ENCODE measurements around the gene ALAS2. TPM values are rescaled to one million over a fixed set of nuclear protein-coding genes. Genes with fewer than 3 reads are reported as not detected.
A peak's percentile ranks its signal among the peaks of the same experiment; 100 is the strongest.
"Not testable (repeated sequence)": the region's sequence is repeated elsewhere in the genome, so short reads cannot be mapped to it uniquely, and the experiment has no call there.

The ALAS2 gene
- total RNA-seq = 4.3 and 6.8 TPM in 2 replicates
- 1.6 and 5.1 TPM in 2 replicates for polyA plus RNA-seq

GRCh38 chrX:55030271-55031205 is at the start of gene ALAS2:
TSS of gene ALAS2 (minus strand) at chrX:55030977. CDS start at chrX:55026000, 4,977 bp downstream.
- H3K27ac ChIP-seq = peak within 1 kb of the TSS; percentile 45
- no peaks in the 10 kb centered on the region for H3K9me3 ChIP-seq (ENCODE audit: low read depth)
- no peaks in the 10 kb centered on the region for H3K27me3 ChIP-seq
- no peaks in the 10 kb centered on the region for H3K36me3 ChIP-seq
- DNase-seq (ENCODE audit: low read depth in 1 of 2, low spot score in 1 of 2) = no peak
- TF ChIP-seq CTCF (IDR thresholded peaks at IDR 0.05; ENCODE audit: low read depth, low read length) = no peak
- H3K4me1 ChIP-seq (ENCODE audit: low read depth) = no peaks in the 10 kb centered on the region
- no peak within 1 kb of the TSS for H3K4me3 ChIP-seq

GRCh38 chrX:55074851-55075467 is 44.2 kb upstream of the ALAS2 start, which contains the start of gene PAGE2B:
TSS of gene PAGE2B (plus strand) at chrX:55075030. CDS start at chrX:55076042, 1,012 bp downstream.
- H3K4me1 ChIP-seq (ENCODE audit: low read depth) = no peaks in the 10 kb centered on the region
- no peaks in the 10 kb centered on the region for H3K27me3 ChIP-seq
- TF ChIP-seq CTCF (IDR thresholded peaks at IDR 0.05; ENCODE audit: low read depth, low read length) = no peak
- H3K9me3 ChIP-seq (ENCODE audit: low read depth) = no peaks in the 10 kb centered on the region
- DNase-seq (ENCODE audit: low read depth in 1 of 2, low spot score in 1 of 2) = no peak
- H3K4me3 ChIP-seq = no peak within 1 kb of the TSS
- H3K36me3 ChIP-seq = no peaks in the 10 kb centered on the region
- no peak within 1 kb of the TSS for H3K27ac ChIP-seq

- no peak for TF ChIP-seq CTCF (IDR thresholded peaks at IDR 0.05; ENCODE audit: low read depth, low read length)
- no peaks in the 10 kb centered on the region for H3K4me1 ChIP-seq (ENCODE audit: low read depth)
- H3K9me3 ChIP-seq (ENCODE audit: low read depth) = no peaks in the 10 kb centered on the region
- no peaks in the 10 kb centered on the region for H3K36me3 ChIP-seq
- H3K27ac ChIP-seq = no peak overlapping the region
- no peak for DNase-seq (ENCODE audit: low read depth in 1 of 2, low spot score in 1 of 2)
- H3K27me3 ChIP-seq = no peaks in the 10 kb centered on the region
- no peak overlapping the region for H3K4me3 ChIP-seq
Measured at GRCh38 chrX:55072286-55072685, 41.5 kb upstream of the ALAS2 start.

- not testable (repeated sequence) for H3K27me3 ChIP-seq; H3K4me1 ChIP-seq (ENCODE audit: low read depth); H3K36me3 ChIP-seq; DNase-seq (ENCODE audit: low read depth in 1 of 2, low spot score in 1 of 2); H3K4me3 ChIP-seq; H3K9me3 ChIP-seq (ENCODE audit: low read depth); H3K27ac ChIP-seq
Measured at GRCh38 chrX:55067180-55067579, 36.4 kb upstream of the ALAS2 start.

GRCh38 chrX:55057675-55058249 is 27.0 kb upstream of the ALAS2 start:
- DNase-seq (ENCODE audit: low read depth in 1 of 2, low spot score in 1 of 2) = peak; percentile 5 to 54
- Histone ChIP-seq H3K4me1 (ENCODE audit: low read depth) (no peaks in the 10 kb centered on the region), H3K36me3 (no peaks in the 10 kb centered on the region), H3K27ac (no peak overlapping the region), H3K27me3 (no peaks in the 10 kb centered on the region), H3K9me3 (ENCODE audit: low read depth) (no peaks in the 10 kb centered on the region), H3K4me3 (no peak overlapping the region)
- peak; percentile 66 for TF ChIP-seq CTCF (IDR thresholded peaks at IDR 0.05; ENCODE audit: low read depth, low read length)
